Measurements from ENCODE around the gene POLR3G.

Gene POLR3G

GRCh38 chr5:90474235-90475107, at the start of gene POLR3G, which contains the start of gene MBLAC2:
POLR3G (plus strand) TSS chr5:90474864; CDS start chr5:90485568, 10,704 bp downstream.
MBLAC2 (minus strand) TSS chr5:90474771; CDS start chr5:90474292, 479 bp downstream.
- DNase-seq = peak; percentile 90

GRCh38 chr5:90434116-90434714, 40.4 kb upstream of the POLR3G start:
- DNase-seq = peak; percentile 43

- DNase-seq = no peak
Observed at GRCh38 chr5:90437663-90438062, 37.0 kb upstream of the POLR3G start.

DNA sequence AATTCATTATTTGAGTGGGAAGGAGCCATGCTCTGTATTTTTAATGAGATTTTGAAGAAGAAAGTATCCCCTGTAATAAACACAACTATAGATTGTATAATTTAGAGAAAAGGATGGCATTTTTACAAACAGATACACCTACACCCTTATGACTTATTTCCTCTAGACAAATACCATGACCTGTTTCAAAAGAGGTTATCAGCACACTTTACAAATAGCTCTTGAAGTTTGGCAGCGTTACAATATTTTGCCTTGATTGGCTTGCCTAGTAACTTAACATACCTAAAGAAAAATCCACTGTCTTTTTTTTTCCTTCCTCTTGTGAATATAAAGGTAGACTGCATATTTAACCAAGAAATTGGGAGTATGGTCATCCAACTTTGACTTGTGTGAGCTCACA, 36.6 kb upstream of the POLR3G start:
- DNase-seq = no peak

DNA sequence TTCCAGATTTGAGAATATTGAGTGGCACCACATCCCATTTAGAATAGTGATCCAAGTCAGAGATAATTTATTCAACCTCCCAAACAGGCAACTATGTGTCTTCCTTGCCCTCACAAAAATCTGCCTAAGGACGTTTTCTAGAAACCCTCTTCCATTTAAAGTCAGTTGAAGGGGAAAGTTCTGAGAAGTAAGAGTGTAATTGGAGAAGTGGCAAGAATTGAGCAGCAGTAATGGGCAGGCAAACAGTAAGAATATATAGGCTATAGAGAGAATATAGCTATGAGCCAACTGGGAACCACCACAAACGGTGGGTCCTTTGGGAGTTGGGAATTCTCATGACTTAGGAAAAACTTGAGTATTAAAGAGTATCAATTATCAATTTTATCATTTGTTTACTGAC, 34.0 kb upstream of the POLR3G start:
- DNase-seq = no peak

DNA sequence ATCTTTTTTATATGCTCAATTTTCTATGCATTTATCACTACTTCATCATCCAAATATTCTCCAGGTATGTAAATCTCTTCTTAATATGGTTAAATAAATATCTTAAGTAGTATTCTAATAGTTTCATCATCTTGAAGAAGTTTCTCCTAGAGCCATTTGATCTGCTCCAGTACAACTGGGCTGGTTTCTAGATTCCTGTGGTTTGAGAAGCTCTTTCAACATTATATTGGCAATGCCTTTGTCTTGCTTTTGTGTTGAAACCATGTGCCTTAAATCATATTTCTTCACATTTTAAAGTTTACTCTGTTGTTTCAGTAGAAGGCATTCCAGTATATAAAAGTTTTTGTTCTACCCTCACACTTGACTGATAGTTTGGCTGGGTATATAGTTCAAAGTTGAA, 27.7 kb upstream of the POLR3G start:
- DNase-seq = peak; percentile 72

DNA sequence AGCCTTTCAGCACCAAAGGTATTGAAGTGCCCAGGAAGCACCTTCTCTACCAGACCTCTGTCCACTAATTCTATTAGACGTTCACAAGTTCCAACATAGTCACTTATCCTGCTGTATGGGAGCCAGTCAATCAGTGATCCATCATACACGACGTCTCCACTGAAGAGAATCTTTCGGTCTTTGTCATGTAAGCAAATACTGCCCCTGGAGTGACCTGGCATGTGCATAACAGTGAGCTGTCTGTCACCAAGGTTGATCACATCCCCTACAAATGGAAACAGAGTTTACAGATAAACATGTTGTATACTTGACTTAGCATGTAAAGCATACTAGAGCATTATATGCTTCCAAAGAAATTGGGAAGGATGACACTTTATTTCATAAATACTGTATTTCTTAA, 13.4 kb upstream of the POLR3G start:
- DNase-seq = no peak

DNA sequence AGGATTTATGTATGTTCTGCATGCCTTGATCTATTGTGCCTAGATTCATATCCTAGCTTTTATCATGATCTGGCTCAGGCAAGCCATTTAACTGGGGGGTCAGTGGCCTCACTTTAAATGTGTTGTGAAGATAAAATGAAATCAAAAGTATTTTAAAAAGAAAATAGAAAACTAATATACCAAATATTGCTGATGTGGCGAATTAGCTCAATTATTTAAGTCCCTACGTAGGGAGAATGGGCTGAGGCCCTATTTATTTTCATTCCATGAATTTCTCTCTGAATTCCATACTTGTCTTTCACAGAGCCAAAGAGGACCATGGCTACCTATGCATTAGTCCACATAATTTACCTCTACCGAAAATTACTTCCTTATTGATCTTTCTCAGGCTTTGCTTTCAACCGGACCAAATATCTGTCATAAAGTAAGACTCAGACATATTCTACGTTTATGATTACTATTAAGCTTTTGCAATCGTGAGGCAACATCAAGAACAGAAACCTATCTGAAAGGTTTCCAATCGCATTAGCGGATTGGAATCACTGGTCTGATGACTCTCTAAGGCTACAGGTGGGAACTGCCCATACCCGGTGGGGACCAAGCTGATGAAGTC, 1.8 kb upstream of the POLR3G start:
- DNase-seq = peak; percentile 2

DNA sequence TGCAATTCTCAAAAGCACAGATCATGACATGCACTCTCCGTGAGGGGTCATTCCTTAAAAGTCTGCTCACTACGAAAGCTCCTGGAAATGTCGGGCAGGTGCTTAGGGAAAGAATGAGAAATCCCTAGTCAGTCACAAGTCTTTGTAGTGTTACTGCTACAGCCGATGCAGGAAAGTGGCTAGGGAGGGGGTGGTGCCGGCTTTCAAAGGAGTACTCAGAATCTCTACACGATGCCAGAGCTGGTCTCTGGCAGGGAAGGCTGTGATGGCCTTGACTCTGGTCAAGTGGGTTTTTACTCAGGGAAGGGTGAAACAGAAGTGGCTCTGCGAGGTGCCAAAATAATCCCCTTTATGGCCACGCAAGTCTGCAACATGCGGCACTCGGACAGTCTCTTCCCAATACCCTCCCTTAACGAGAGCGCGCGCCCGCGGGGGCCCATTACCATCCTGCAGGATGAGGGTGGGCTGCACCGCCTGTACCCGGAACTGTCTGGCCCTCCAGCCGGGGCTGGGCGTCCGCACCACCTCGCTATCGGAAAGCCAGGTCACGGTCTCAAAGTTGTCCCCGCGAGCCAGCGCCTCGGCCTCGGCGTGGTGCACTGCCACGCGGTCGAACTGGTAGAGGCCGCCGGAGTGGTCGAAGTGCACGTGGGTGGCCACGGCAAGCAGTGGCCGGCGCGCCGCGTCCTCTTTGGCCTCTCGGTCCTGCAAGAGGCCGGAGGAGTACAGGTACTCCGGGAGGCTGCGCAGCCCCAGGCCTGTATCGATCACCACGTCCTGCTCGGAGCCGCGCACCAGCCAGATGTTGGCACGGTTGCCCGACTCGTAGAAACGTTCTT, 1.0 kb upstream of the POLR3G start:
- DNase-seq = peak; percentile 5

DNA sequence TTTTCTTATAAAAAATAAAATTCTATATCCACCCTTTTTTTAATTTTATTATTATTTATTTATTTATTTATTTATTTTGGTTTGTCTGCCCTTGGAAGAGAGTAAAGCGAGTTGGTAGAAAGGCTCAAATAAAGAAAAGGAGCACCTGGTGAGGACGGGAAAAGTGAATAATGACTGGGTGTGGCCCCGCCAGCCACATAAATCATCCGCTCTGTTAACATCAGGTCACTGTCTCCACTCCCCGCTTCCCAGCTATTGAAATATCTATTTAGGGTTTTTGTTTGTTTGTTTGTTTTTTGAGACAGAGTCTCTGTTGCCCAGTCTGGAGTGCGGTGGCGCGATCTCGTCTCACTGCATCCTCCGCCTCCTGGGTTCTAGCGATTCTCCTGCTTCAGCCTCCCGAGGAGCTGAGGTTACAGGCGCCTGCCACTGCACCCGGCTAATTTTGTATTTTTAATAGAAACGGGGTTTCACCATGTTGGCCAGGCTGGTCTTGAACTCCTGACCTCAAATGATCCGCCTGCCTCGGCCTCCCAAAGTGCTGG, 844 bp downstream of the POLR3G start:
- no peak for DNase-seq

DNA sequence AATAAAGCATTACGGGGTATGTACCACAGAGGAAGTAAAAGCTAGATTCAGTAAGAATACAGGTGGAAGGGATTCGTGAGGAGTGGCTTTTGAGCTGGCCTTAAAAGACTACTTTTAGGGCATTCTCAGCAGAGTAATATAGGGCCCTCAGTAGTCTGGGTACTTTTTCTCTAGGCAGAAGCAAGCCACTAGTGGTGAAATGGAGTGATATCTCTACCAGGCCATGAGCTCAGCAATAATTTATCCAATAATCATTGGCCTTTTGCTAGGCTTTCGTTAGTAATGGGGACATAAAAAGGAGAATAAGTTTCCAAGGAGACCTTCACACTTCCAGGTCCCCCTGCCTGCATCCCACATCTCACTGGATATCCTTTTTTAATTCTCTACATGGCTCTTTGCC, 1.7 kb downstream of the POLR3G start:
- no peak for DNase-seq

GRCh38 chr5:90477073-90477472, 2.4 kb downstream of the POLR3G start:
- no peak for DNase-seq

- no peak for DNase-seq
Observed at GRCh38 chr5:90477621-90478215, 3.1 kb downstream of the POLR3G start.

DNA sequence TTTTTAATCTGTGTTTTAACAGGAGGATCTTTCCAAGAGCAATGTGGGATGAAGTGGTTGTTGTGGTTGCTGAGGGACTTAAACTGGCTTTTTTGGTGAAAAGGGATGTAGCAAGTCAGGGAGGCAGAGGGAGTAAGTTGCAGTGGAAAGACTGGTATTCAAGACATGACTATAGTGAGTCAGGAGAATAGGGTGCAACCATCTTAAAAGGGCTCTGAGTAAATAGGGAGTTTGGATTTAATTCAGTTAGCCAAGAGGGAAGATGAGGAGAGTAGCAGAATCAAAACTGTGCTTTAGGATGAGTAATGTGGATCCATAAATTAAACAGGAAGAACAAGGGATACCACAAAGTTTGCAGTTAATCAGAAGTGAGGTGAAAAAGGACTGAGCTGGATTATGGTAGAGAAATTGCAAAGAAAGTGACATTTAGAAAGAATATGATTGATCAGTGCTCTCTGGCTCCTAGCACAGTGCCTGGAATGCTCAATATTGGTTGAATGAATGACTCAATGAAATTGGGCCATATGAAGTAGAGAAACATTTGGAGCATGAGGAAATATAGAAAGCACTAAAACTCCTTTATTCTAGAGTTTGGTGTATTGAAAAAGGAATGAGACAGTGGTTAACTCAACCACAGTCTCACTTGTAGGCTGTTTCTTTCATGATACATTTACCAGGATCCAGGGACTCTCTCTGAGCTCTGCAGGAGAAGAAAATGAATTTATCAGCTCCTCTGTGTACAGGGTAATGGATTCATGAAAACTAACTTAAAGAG, 5.1 kb downstream of the POLR3G start:
- DNase-seq = peak; percentile 52

- no peak for DNase-seq
Observed at GRCh38 chr5:90480699-90481098, 6.0 kb downstream of the POLR3G start.

DNA sequence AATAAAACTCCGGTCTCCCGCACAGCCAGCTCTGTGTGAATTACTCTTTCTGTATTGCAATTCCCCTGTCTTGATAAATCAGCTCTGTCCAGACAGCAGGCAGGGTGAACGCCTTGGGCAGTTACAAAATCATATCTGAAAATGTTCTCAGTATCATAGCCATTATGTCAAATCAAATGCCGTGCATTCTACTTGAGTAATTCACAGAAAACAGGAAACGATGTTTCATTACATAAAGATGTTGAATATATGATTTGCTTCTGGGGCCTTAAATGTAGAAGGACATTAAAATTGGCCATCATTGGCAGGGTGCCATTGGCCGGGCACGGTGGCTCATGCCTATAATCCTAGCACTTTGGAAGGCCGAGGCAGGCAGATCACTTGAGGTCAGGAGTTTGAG, 8.5 kb downstream of the POLR3G start:
- DNase-seq = no peak

GRCh38 chr5:90484540-90484939, 9.9 kb downstream of the POLR3G start:
- no peak for DNase-seq

GRCh38 chr5:90488791-90489190, 14.1 kb downstream of the POLR3G start:
- peak; percentile 71 for DNase-seq

GRCh38 chr5:90494043-90494442, 19.4 kb downstream of the POLR3G start:
- DNase-seq = no peak

DNA sequence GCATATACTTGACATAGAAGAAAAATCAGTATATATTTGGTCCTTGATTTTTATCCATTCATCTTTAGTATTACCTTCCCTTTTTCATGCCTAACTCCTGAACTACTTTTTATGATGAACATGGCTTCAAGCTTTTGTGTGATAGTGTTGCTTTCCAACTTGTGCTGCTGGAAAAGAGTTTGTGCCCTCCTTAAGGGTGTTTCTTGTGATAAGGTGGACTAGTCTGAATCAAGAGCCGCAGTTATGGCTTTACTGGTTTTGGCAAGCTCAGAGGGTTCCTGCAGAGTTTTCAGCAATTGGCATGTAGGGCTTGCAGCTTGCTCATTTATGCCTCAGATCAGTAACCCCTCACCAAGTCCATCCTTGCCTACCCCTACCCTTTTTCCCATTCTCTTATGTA, 20.5 kb downstream of the POLR3G start:
- DNase-seq = no peak

DNA sequence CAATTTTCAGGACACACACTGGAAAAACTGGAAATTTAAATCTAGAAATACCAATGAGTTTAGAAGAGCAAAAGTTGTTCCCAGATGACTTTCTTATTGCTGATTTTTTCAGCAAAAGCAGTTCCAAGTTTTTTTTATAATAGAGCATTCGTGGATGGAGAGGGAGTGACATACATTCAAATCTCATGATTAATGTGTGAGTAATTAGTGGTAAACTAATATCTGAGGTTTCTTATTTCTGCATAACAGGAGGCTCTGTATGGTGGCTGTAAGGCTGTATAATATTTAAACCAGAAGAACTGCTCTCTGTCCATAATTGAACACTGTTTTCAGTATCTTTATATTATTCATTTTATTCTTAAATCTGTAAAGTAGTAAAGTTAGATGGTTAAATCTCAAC, 28.9 kb downstream of the POLR3G start:
- DNase-seq = peak; percentile 8
